ENCODE results near the gene BANF1.

BANF1 gene

DNA sequence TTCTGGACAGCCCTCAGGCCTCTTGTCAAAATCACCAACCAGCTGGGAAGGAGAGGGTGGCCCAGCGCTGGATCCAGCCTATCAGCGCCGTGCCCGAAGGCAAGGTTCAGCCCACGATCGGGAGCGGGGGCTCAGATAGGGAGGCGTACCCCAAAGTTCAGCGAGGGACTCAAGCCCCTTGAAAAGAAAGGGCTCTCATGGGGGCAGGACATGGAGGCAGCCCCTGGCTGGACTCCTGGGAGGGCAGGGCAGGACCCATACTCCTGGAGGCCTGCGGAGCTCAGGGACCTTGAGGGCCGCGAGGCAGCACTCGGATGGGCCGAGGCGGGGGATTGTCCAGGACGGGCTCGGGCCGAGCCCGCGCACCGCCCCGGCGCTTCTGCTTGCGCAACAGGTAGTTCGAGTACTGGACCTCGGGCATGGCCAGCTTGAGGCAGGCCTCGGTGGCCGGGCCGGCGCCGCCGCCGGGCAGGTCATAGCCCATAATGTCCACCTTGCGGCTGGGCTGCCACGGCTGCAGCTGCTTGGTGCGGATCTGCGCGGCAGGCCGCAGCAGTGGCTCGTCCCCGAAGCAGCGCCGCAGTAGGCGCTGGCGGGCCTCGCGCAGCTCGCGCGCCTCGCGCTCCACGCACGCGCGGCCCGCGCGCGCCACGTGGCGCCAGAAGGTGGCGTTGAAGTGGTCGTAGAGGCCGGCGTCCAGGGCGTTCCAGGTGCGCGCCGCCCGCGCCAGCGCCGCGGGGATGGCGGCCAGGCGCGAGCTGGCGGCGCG, 40.1 kb downstream of the BANF1 start (continued):
- TF ChIP-seq, protein P1, sequence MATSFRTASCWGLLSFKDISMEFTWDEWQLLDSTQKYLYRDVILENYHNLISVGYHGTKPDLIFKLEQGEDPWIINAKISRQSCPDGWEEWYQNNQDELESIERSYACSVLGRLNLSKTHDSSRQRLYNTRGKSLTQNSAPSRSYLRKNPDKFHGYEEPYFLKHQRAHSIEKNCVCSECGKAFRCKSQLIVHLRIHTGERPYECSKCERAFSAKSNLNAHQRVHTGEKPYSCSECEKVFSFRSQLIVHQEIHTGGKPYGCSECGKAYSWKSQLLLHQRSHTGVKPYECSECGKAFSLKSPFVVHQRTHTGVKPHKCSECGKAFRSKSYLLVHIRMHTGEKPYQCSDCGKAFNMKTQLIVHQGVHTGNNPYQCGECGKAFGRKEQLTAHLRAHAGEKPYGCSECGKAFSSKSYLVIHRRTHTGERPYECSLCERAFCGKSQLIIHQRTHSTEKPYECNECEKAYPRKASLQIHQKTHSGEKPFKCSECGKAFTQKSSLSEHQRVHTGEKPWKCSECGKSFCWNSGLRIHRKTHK (tag by site-specific recombination; IDR thresholded peaks at IDR 0.05) = no peak
- TF ChIP-seq ZNF394 (tag by site-specific recombination; IDR thresholded peaks at IDR 0.05; ENCODE audit: borderline replicate concordance) (no peak), ZNF610 (tag by site-specific recombination; IDR thresholded peaks at IDR 0.05; ENCODE audit: borderline replicate concordance) (no peak), REPIN1 (tag by site-specific recombination; IDR thresholded peaks at IDR 0.05; ENCODE audit: low read depth) (no peak)

DNA sequence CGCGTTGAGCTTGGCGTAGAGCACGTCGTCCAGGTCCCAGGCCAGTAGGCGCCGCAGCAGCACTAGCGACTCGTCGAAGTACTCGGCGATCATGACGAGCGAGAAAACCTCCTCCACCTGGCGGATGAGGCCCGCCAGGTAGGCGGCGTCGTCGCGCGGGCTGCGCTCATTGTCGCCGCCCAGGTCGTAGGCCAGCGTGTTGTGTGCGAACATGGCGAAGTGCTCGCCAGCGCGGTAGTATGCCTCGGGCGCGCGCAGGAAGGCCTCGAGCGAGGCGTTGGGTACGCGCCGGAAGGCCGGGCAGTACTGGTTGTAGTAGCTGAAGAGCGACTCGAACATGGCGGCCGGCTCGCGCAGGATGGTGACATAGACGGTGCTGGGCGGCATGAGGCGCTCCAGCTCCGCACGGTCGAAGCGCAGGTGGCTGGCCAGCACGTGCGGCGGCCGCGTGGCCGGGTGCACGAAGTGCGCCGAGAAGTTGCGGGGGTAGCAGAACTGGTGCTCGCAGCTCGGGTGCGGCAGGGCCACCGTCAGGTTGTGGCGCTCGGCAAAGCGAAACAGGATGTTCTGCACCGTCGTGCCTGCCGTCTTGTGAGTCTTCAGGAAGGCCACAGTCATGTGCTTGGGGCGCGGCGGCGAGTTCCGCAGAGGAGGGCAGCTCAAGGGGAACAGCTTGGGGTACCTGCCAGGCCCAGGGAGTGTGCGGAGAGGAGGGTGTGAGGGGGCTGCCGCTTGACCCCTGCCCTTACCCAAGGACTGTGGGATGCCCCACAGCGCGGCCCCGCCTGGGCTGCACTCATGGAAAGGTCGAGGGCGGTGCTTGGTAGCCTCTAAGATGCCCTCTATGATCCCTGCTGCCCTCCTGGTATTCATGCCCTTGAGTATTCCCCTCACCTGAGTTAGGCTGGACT, 40.9 kb downstream of the BANF1 start:
- Histone ChIP-seq H3K4me3 (ENCODE audit: low read depth, low read length) (no peak overlapping the region), H3K9me3 (ENCODE audit: control insufficient read depth, insufficient read depth, low read depth, low read length) (no peaks in the 10 kb centered on the region), H3K36me3 (ENCODE audit: control insufficient read depth in 2 of 2, insufficient read depth in 1 of 2, low read length in 2 of 2) (no peaks in the 10 kb centered on the region), H3K4me1 (ENCODE audit: control insufficient read depth, insufficient read depth, low read length) (no peaks in the 10 kb centered on the region), H3K27ac (ENCODE audit: extremely low read depth, low read depth, low read length) (no peak overlapping the region)
- ChIA-PET POLR2A (no interaction called here), CTCF (interaction anchor here (0.5 to 5.3 kb wide), 10 partner anchors 12 to 246 kb away, joined by 3 to 49 read pairs (median 4); no protein-coding TSS in a partner anchor)
- no peak for TF ChIP-seq ZNF184 (tag by site-specific recombination; IDR thresholded peaks at IDR 0.05)

DNA sequence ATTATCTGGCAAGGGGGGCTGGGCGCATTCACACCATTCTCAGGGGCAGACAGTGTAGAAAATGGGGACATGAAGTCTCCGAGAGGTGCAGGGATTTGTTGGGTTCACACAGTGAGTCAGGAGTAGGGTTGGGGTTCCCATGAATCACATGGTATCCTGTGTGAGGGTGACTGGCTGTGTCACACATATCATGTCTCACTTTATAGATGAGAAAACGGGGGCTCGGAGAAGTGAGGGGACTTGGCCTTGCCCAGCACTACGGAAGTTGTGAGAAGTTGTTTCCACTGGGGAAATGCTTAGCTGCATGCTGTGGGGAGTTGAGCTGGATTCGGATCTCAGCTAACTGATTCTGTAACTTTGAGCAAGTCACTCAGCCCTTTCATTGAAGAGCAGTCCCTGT, 42.5 kb downstream of the BANF1 start:
- no peaks in the 10 kb centered on the region for H3K36me3 ChIP-seq (ENCODE audit: control insufficient read depth in 2 of 2, insufficient read depth in 1 of 2, low read length in 2 of 2)
- H3K9me3 ChIP-seq (ENCODE audit: control insufficient read depth, insufficient read depth, low read depth, low read length) = no peaks in the 10 kb centered on the region
- H3K4me1 ChIP-seq (ENCODE audit: control insufficient read depth, insufficient read depth, low read length) = no peaks in the 10 kb centered on the region
- no peak overlapping the region for H3K4me3 ChIP-seq (ENCODE audit: low read depth, low read length)
- POLR2A ChIA-PET = interaction anchor here (0.6 to 1.3 kb wide), 5 partner anchors 14 to 42 kb away, joined by 3 to 4 read pairs (median 4); partner anchors contain the start of genes BANF1 and EIF1AD
- CTCF ChIA-PET = interaction anchor here (0.6 to 5.3 kb wide), 35 partner anchors 9 to 1742 kb away, joined by 3 to 49 read pairs (median 4); partner anchors contain the start of genes BANF1, CATSPER1, CST6 and EIF1AD
- no peak overlapping the region for H3K27ac ChIP-seq (ENCODE audit: extremely low read depth, low read depth, low read length)
- peak; percentile 49 for TF ChIP-seq ZNF335 (tag by site-specific recombination; conservative IDR thresholded peaks at IDR 0.05)
- TF ChIP-seq GLI4 (tag by site-specific recombination; IDR thresholded peaks at IDR 0.05) = no peak

DNA sequence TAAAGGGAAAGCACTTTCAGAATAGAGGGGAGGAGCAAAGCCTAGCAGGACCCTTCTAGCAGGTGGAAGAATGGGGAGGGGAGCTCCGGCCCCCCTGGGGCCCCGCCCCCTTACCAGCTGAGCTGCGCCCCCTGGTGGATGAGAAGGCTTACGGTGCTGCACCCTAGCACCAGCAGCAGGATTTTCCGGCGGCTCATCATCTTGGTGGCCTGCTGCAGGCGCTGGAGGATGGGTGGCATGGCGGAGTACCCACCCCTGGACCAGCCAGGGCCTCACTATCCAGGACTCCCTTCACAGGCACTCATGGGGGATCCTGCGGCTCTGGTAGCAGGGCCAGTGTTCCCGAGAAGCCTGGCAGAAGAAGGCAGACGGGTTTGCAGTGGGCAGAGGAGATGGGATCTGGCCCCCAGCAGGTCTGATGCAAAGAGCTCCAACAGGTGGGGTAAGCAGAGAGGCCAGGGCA, 42.9 kb downstream of the BANF1 start:
- Histone ChIP-seq H3K27ac (ENCODE audit: extremely low read depth, low read depth, low read length) (no peak overlapping the region), H3K4me3 (ENCODE audit: low read depth, low read length) (no peak overlapping the region), H3K4me1 (ENCODE audit: control insufficient read depth, insufficient read depth, low read length) (no peaks in the 10 kb centered on the region), H3K36me3 (ENCODE audit: control insufficient read depth in 2 of 2, insufficient read depth in 1 of 2, low read length in 2 of 2) (no peaks in the 10 kb centered on the region), H3K9me3 (ENCODE audit: control insufficient read depth, insufficient read depth, low read depth, low read length) (no peaks in the 10 kb centered on the region)
- ChIA-PET POLR2A (interaction anchor here (0.6 to 1.3 kb wide), 5 partner anchors 10 to 43 kb away, joined by 3 to 4 read pairs (median 4); partner anchors contain the start of genes BANF1 and EIF1AD), CTCF (interaction anchor here (0.6 to 5.3 kb wide), 46 partner anchors 9 to 1742 kb away, joined by 3 to 49 read pairs (median 4); partner anchors contain the start of genes BANF1, CATSPER1, CST6 and EIF1AD)
- TF ChIP-seq, protein P2, sequence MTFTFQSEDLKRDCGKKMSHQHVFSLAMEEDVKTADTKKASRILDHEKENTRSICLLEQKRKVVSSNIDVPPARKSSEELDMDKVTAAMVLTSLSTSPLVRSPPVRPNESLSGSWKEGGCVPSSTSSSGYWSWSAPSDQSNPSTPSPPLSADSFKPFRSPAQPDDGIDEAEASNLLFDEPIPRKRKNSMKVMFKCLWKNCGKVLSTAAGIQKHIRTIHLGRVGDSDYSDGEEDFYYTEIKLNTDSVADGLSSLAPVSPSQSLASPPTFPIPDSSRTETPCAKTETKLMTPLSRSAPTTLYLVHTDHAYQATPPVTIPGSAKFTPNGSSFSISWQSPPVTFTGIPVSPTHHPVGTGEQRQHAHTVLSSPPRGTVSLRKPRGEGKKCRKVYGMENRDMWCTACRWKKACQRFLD (tag by site-specific recombination; IDR thresholded peaks at IDR 0.05) = no peak
- TF ChIP-seq HOXA7 (CRISPR knock-in tag; IDR thresholded peaks at IDR 0.05; ENCODE audit: borderline replicate concordance) (no peak), ZBTB17 (tag by site-specific recombination; IDR thresholded peaks at IDR 0.05) (peak; percentile 54), ZNF341 (tag by site-specific recombination; IDR thresholded peaks at IDR 0.05; ENCODE audit: low read depth) (0 out of 2 replicates have a peak, but pooled peaks have one; percentile 8), REPIN1 (tag by site-specific recombination; IDR thresholded peaks at IDR 0.05; ENCODE audit: low read depth) (no peak), SCRT1 (tag by site-specific recombination; IDR thresholded peaks at IDR 0.05; ENCODE audit: borderline replicate concordance) (peak; percentile 83), SP3 (tag by site-specific recombination; IDR thresholded peaks at IDR 0.05) (peak; percentile 78), WT1 (tag by site-specific recombination; IDR thresholded peaks at IDR 0.05) (no peak), ZFP41 (tag by site-specific recombination; IDR thresholded peaks at IDR 0.05; ENCODE audit: borderline replicate concordance) (no peak), GLIS2 (tag by site-specific recombination; IDR thresholded peaks at IDR 0.05) (peak; percentile 71), ZNF473 (tag by site-specific recombination; IDR thresholded peaks at IDR 0.05) (no peak), KLF8 (tag by site-specific recombination; IDR thresholded peaks at IDR 0.05) (no peak), SP7 (tag by site-specific recombination; IDR thresholded peaks at IDR 0.05) (0 out of 2 replicates have a peak, but pooled peaks have one; percentile 13), ZNF10 (tag by site-specific recombination; IDR thresholded peaks at IDR 0.05) (no peak), ZNF19 (tag by site-specific recombination; IDR thresholded peaks at IDR 0.05; ENCODE audit: low read depth) (no peak), ZNF37A (tag by site-specific recombination; IDR thresholded peaks at IDR 0.05) (no peak), ZNF311 (tag by site-specific recombination; IDR thresholded peaks at IDR 0.05; ENCODE audit: borderline replicate concordance) (no peak), ZFP3 (tag by site-specific recombination; IDR thresholded peaks at IDR 0.05; ENCODE audit: low read depth) (no peak), ZNF23 (tag by site-specific recombination; IDR thresholded peaks at IDR 0.05; ENCODE audit: borderline replicate concordance) (no peak)

Measured in HEK293 (cell line).